Activated naive CD8-positive, alpha-beta T cell (primary cell): ENCODE measurements around the gene MEF2B.

Experiments used
- H3K27ac Mint-ChIP-seq: one replicate; pipeline ENCODE4 v1.8.0; 2021; ENCODE audit warnings: mixed read lengths
- H3K27me3 Mint-ChIP-seq: one replicate; pipeline ENCODE4 v1.8.0; 2021; ENCODE audit warnings: mixed read lengths
- H3K36me3 Mint-ChIP-seq: one replicate; pipeline ENCODE4 v1.8.0; 2021; ENCODE audit warnings: mixed read lengths
- H3K4me1 Mint-ChIP-seq: one replicate; pipeline ENCODE4 v1.8.0; 2021; ENCODE audit warnings: low read depth, mixed read lengths
- H3K4me3 Mint-ChIP-seq: one replicate; pipeline ENCODE4 v1.8.0; 2021; ENCODE audit warnings: mild to moderate bottlenecking, mixed read lengths
- H3K9me3 Mint-ChIP-seq: one replicate; pipeline ENCODE4 v1.8.0; 2021; ENCODE audit warnings: low read depth, mixed read lengths

Gene MEF2B

DNA sequence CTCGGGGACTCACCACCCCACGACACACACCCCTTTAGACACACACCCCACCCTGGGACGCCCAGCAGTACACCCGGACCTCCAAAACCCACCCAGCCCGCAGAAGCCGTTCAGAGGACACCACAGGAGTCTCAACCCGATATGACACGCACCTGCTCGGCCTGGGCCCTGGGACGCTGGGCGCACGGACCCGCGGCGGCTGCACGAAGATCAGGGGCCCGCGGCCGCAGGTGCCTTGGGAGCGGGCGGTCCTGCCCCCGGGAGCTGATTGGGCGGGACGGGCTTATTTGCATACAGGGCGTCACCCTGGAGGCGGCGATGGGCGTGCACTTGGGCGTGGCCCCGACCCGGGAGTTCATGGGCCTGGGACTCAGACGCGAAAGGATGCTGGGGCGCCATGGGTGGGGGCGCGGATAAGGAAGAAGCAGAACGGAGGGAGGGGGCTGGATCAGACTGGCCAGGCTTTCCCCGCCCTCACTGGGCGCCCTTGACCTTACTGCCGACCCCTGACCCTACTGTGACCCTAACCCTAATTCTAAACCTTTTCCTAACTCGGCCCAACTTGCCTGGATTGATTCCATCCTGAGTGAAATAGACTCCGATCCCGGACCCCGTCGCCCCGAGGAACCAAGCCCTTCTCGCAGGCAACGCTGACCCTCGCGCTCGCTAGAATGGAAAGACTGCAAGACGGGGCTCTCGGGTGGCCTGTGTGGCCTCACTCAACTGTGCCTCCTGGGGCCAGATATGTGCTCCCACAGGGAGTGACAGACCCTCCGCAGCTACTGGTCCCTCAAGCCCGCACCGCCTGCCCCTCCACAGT lies at the start of gene MEF2B:
Gene MEF2B (minus strand): TSS at position 211 of the 820 bp plus-strand sequence. CDS start 19,528 bp downstream, outside the sequence.
- Mint-ChIP-seq H3K27ac (no peak within 1 kb of the TSS), H3K4me1 (peaks cover 13% of the 10 kb centered on the region), H3K27me3 (no peaks in the 10 kb centered on the region), H3K9me3 (no peaks in the 10 kb centered on the region), H3K4me3 (peak within 1 kb of the TSS; percentile 61), H3K36me3 (no peaks in the 10 kb centered on the region)

DNA sequence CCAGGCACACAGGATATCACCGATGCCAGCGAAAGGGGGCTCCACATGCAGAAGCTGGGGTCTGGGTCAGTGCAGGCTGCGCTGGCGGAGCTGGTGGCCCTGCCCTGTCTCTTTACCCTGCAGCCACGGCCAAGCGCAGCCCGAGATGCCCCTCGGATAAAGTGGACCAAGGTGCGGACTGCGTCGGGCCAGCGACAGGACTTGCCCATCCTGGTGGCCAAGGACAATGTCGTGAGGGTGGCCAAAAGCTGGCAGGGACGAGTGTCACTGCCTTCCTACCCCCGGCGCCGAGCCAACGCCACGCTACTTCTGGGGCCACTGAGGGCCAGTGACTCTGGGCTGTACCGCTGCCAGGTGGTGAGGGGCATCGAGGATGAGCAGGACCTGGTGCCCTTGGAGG lies 48.8 kb upstream of the MEF2B start:
- no peak overlapping the region for H3K4me3 Mint-ChIP-seq
- H3K36me3 Mint-ChIP-seq, result no peaks in the 10 kb centered on the region
- H3K27me3 Mint-ChIP-seq, result peaks cover 16% of the 10 kb centered on the region
- no peaks in the 10 kb centered on the region for H3K9me3 Mint-ChIP-seq
- H3K4me1 Mint-ChIP-seq, result peaks cover 2% of the 10 kb centered on the region
- H3K27ac Mint-ChIP-seq, result no peak overlapping the region

DNA sequence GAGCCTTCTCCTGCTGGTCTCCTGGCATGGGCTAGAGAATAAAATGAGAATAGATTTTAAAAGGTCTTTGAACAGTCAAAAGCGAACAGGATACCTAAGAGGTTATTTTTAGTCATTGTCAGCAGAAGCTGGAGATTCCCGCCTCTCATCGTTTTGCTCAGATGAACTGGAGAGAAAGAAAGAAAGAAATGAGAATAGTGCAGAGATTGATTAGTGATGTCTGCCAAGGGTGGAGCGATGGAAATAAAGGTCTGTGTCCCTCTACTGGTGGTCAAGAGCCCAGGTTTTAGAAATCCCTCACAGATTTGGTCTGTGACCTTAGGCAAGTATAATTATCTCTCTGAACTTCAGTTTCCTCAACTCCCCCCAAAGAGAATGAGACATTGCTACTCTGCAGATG lies 47.0 kb upstream of the MEF2B start:
- Mint-ChIP-seq H3K9me3 (no peaks in the 10 kb centered on the region), H3K27ac (no peak overlapping the region), H3K36me3 (no peaks in the 10 kb centered on the region), H3K27me3 (peaks cover 24% of the 10 kb centered on the region), H3K4me3 (no peak overlapping the region), H3K4me1 (peaks cover 2% of the 10 kb centered on the region)

DNA sequence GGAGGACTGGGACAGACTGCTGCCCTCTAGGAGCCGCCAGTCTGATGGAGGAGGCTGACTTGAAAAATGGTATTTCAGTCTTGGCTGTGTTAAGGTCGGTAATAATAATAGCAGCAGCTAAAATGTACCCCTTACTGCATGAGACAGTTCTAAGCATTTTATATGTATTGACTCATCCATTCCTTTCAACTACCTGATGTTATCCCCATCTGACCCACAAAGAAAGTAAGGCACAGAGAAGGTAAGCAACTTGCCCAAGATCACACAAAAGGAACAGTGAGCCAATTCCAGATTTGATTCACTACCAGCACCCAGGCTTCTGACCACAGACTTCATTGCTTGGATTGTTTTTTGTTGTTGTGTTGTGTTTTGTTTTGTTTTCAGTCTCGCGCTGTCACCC lies 45.7 kb upstream of the MEF2B start:
- H3K4me3 Mint-ChIP-seq, result no peak overlapping the region
- H3K9me3 Mint-ChIP-seq, result no peaks in the 10 kb centered on the region
- H3K27me3 Mint-ChIP-seq, result peaks cover 30% of the 10 kb centered on the region
- peaks cover 2% of the 10 kb centered on the region for H3K4me1 Mint-ChIP-seq
- H3K36me3 Mint-ChIP-seq, result no peaks in the 10 kb centered on the region
- H3K27ac Mint-ChIP-seq, result no peak overlapping the region

DNA sequence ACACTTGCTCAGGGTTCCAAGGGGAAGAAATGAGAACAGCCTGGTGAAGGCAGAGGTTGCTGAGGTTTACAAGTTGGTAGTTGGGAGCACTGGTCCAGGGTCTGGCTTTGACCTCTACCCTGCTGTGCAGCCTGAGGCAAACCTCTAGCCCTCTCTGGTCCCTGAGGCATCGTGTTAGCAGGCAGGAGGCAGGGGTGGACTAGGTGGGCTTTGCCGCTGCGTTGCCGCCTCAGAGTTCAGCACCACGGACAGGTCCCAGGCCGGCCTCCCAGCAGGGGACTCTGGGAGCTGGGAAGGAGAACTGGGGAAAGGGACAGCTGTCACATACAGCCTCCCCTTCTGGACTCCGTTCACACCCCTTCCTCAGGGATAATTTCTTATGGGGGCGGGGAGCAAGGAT lies 44.8 kb upstream of the MEF2B start:
- H3K4me1 Mint-ChIP-seq, result peaks cover 2% of the 10 kb centered on the region
- no peaks in the 10 kb centered on the region for H3K9me3 Mint-ChIP-seq
- no peak overlapping the region for H3K4me3 Mint-ChIP-seq
- H3K27me3 Mint-ChIP-seq, result peaks cover 32% of the 10 kb centered on the region
- no peaks in the 10 kb centered on the region for H3K36me3 Mint-ChIP-seq
- H3K27ac Mint-ChIP-seq, result no peak overlapping the region

DNA sequence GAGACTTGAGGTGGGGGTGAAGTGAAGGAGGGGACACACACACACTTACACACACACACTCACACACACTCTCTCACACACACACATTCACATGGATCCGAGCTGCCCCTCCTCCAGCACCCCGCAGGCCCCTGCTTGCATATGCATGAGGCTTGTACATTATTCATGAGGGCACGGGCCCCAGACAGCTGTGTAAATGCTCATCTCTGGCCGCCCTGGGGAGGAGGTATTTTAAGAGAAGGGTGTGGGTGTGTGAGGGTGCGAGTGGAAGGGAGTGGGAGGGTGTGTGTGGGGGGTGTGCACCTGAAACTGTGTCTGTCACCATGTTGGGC lies 44.1 kb upstream of the MEF2B start:
- Mint-ChIP-seq H3K27me3 (peaks cover 32% of the 10 kb centered on the region), H3K4me1 (peaks cover 2% of the 10 kb centered on the region), H3K36me3 (no peaks in the 10 kb centered on the region), H3K9me3 (no peaks in the 10 kb centered on the region), H3K4me3 (no peak overlapping the region), H3K27ac (no peak overlapping the region)

DNA sequence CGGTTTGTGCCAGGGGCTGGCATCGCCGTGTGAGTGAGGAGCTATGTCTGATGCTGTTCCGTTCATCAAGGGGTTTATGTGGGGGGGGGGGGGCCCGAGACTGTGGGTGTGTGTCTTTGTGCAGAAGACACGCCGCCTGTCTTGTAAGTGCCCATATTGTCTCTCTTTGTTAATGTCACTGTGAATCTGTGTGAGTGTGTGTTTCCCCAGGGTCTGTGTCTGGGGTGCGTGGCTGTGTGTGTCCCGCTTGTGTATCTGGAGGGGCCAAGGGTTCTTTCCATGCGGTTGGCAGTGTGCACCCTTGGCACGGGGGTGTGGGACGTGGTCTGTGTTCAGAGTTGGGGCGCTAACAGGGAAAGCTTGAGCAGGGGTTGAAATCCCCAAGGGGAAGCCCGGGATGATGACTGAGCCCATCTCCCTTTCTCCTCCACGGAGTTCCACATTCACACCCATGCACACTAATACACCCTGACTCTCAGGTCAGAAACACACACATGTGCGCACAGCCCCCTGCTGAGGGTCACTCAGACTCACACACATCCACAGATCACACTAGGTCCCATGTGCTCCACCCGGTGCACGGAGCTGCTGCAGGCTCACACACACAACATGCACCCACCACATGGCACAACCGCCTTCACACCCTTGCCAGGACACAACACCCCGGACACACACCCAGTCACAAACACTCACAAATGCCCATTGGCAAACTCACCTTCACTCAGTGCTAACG lies 43.5 kb upstream of the MEF2B start:
- Mint-ChIP-seq H3K36me3 (no peaks in the 10 kb centered on the region), H3K9me3 (no peaks in the 10 kb centered on the region), H3K27ac (no peak overlapping the region), H3K4me1 (peaks cover 2% of the 10 kb centered on the region), H3K27me3 (peaks cover 32% of the 10 kb centered on the region), H3K4me3 (no peak overlapping the region)

DNA sequence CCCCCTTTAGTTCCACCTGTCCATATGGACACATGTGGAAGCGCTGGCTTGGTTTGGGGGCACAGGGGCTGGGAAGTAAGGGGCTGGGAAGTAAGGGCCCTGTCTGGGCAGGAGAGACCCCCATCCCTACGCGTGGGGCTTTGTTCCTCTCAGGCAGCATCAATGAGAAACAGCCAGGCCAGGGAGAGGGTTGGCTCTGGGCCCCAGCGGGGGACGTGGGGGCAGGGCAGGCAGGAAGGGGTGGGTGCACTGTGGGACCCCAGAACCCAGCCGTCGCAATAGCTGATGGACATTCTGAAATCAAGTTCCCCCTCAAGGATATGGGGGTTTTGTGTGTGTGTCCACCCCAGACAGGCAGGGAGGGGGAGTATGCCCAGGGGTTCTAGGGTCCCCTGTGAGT lies 42.9 kb upstream of the MEF2B start:
- no peaks in the 10 kb centered on the region for H3K9me3 Mint-ChIP-seq
- peaks cover 32% of the 10 kb centered on the region for H3K27me3 Mint-ChIP-seq
- H3K27ac Mint-ChIP-seq, result no peak overlapping the region
- H3K4me1 Mint-ChIP-seq, result peaks cover 3% of the 10 kb centered on the region
- no peaks in the 10 kb centered on the region for H3K36me3 Mint-ChIP-seq
- H3K4me3 Mint-ChIP-seq, result no peak overlapping the region

DNA sequence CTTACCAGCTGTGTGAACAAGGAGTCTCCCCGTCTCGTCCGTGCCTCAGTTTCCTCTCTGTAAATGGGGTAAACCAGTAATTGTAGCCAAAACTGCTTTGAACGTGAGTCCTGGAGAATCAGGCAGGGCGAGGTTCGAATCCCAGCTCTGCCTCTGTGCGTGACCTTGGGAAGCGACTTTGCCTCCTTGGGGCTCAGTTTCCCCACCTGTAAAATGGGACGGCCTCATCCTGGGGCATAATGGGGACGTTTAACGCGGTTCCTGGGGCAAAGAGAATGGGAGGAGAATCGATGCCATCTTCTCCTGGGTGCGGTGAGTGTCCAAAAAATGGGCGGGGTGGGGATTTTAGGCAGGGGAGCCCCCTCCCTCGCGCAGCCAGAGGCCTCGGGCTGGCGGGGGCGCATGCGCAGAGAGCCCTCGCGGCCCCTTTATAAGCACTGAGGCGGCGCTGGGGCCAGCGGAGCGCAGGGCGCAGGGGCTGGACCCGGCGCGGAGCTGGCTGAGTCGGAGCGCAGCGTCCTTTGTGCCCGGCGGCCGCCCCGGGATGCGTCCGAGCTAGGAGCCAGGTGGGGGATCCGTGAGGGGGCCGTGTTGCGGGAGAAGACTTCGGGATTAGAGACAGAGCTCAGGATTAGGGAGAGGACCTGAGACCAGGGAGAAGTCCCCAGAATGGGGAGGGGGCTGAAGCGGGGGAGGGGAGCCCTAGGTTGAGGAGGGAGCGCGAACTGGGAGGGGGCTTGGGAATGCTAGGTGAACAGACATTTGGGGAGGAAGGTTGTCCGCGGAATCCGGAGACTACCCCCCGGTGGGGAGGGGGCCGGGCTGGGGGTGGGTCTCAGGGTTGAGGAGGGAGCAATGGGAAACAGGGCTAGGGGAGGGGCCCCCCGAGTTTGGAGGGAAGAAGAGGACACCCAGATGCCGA lies 41.7 kb upstream of the MEF2B start, which contains the start of gene NCAN:
Gene NCAN (plus strand): TSS at position 460 of the 922 bp plus-strand sequence. CDS start 4,996 bp downstream, outside the sequence.
- Mint-ChIP-seq H3K4me3 (no peak within 1 kb of the TSS), H3K9me3 (no peaks in the 10 kb centered on the region), H3K36me3 (no peaks in the 10 kb centered on the region), H3K27ac (no peak within 1 kb of the TSS), H3K4me1 (peaks cover 14% of the 10 kb centered on the region), H3K27me3 (peaks cover 28% of the 10 kb centered on the region)

DNA sequence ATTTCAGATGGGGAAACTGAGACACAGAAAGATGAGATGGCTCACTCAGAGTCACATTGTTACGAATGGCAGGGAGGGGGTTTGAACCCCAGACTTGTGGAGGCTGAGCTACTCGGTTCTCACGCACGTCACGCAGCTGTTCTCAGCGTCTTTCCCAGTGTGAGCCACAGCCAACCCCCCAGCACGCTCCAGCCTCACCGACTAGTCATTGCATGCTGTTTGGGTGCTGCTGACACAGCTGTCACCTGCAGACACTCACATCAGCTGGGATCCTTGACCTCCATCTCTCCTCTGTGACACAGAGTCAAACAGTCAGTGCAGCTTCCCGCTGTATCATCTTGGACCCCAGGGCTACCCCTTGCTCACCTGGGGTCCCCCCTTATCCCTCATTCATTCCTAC lies 39.3 kb upstream of the MEF2B start:
- Mint-ChIP-seq H3K27me3 (peaks cover 21% of the 10 kb centered on the region), H3K27ac (no peak overlapping the region), H3K4me3 (no peak overlapping the region), H3K9me3 (no peaks in the 10 kb centered on the region), H3K4me1 (peaks cover 18% of the 10 kb centered on the region), H3K36me3 (no peaks in the 10 kb centered on the region)

DNA sequence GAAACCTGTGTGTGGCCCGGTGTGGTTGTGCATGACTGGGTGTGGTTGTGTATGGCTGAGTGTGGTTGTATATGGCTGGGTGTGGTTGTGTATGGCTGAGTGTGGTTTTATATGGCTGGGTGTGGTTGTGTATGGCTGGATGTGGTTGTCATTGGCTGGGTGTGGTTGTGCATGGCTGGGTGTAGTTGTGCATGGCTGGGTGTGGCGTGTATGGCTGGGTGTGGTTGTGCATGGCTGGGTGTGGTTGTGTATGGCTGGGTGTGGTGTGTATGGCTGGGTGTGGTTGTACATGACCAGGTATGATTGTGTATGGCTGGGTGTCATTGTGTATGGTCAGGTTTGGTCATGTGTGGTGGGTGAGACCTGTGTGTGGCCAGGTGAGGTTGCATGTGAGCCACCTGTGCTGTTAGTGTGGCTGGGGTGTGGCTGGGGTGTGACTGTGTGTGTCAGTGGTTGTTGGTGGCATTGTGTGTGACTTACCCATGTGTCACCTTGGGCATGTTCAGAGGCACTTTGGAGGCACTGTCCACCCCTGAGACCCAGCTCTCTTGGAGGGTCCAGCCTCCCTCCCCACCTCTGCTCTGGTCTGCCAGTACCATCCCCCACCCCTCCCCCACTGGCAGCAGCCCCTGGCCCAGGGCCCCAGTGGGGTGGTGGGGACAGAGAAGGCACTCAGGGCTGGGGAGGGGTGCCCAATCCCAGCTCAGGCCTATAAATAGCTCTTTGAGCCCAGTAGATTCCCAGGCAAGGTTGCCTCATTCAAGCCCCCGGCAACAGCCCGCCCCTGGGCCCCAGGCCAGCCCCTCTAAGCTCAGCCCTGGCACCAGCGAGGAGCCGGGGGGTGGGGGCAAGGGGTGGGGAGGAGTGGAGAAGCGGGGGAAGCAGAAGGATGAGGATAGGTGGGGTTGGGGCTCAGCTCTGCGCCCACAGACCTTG lies 37.8 kb upstream of the MEF2B start:
- Mint-ChIP-seq H3K27ac (no peak overlapping the region), H3K4me3 (no peak overlapping the region), H3K4me1 (peaks cover 17% of the 10 kb centered on the region), H3K36me3 (no peaks in the 10 kb centered on the region), H3K27me3 (peaks cover 8% of the 10 kb centered on the region), H3K9me3 (no peaks in the 10 kb centered on the region)

DNA sequence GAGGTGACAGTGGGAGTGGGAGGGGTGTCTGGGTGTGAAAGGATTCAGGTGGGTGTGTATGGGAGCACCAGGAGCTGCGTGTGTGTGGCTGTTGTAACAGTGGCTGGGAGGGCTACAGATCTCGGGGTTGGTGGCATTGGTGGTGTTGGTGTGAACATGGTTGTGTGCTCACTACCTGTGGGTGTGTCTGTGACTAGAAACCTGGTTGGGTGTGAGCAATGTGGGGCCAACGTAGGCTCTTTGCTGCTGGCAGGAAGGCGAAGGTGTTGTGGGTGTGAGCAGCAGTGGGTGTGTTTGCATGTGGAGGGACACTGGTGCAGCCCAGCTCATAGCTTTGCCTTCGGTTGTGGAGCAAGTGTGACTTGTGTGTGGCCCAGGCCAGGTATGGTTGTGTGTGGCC lies 36.9 kb upstream of the MEF2B start:
- Mint-ChIP-seq H3K9me3 (no peaks in the 10 kb centered on the region), H3K27me3 (peaks cover 8% of the 10 kb centered on the region), H3K36me3 (no peaks in the 10 kb centered on the region), H3K27ac (no peak overlapping the region), H3K4me1 (peaks cover 22% of the 10 kb centered on the region), H3K4me3 (no peak overlapping the region)

DNA sequence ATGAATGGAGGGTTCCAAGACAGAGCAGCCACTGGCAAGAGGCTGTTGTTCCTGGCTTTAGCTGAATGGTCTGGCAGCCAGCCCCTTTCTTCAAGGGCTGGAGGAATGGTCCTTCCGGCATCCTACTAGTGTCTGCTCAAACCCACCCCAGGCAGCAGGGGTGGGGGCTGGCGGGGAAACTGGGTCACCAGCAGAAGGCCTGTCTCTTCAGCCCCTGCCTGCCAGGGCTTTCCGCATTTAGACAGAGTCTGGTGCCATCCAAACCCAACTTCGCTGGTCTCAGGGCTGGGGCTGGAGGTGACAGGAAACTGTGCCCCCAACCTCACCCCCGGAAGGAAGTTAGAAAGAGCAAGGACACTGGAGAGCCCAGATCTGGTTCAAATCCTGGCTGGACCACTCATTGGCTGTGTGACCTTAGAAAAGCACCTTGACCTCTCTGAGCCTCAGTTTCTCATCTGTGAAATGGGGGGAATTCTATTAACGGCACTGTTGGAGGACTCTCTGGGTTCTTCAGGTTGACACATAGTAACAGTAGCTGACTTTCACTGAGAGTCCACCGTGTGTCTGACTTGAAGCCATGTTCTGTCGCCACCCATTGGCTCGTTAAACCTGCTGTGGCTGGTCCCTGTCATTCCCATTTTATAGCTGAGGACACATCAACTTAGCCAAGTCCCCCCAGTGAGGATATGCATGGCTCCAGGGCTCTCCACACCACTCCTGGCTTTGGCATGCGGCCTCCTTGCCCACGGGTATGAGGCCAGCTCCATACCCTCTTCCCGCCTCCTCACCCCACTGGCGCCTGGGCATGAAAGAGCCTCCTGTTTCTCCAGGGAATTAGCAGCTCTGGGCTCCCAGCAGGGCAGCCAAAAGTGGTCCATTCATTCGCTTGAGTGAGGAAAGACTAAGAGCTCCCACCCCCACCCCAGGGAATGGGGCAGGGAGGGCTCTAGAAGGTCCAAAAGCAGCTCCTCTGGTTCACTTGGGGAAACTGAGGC lies 35.6 kb upstream of the MEF2B start:
- no peak overlapping the region for H3K27ac Mint-ChIP-seq
- H3K36me3 Mint-ChIP-seq, result no peaks in the 10 kb centered on the region
- peaks cover 2% of the 10 kb centered on the region for H3K27me3 Mint-ChIP-seq
- peaks cover 22% of the 10 kb centered on the region for H3K4me1 Mint-ChIP-seq
- H3K9me3 Mint-ChIP-seq, result no peaks in the 10 kb centered on the region
- no peak overlapping the region for H3K4me3 Mint-ChIP-seq
